Embryonic facial prominence (tissue), 1 donor: ENCODE data around the gene YKT6.

Source experiments
- DNase-seq: peaks from one replicate; pipeline ENCODE4 v3.0.0-alpha.2; 2016; ENCODE audit errors: extremely low spot score

YKT6 gene

DNA sequence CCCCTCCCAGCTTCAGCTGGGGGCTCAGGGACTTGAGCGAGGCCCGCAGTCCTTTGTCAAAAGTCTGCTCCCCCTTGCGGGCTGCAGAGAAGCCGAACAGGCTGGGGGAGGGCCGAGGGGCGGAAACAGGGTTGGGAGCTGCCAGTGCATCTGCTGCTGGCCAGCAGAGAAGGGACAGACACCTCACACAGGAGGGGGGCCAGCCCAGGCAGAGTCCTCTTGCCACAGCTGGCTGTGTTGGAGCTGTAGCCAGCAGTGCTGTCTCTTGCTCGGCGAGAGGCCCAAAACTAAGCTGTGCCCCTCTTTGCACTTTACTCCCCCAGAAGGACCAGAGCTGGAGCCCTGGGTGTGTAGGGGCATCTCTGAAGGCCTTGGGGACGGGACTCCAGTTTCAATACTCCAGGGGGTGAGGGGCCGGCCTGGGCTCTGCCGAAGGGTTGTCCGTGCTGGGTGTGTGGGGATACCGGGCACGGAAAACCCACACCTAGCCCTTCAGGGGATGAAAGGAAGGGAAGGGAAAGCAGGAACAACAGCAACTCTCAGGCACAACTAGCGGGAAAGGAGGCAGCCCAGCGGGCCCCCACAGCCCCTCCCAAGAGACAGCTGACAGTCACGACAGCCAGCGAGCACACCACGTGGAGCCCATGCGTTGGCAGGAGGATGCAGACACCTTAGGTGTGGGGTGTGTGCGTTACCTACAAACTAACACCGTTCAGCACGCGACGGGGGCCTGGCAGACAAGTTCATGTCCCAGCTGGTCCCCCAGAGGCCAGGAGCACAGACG lies 17.8 kb downstream of the YKT6 start:
- no peak for DNase-seq

DNA sequence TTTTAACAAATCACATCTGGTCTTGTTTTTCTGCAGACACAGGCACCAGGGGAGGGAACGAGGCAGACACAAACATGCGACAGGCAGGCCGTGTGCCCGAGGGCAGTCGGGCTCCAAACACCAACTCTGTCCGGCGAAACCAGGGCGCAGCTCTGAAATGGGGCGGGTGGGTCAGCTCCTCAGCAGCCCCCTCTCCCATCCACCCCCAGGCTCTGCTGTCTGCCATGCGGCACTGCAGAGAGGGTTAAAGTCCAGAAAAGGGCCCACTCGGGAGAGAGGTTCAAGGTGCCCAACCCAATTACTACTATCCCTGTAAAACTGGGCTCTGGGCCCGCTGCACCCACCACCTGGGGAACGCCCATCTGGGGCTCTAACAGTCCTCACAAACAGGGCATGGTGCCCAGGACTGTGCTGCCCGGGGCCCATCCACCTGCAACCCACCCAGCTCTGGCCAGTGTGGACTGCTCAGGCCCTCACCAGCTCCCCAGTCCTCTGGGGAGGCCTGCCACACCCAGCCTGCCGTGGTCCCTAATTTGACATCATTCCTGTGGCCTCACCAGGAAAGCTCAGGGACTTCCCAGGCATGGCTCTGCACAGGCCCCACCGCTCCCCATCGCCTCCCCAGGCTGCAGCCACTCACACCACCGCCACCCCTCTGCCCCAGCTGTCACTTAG lies 18.7 kb downstream of the YKT6 start:
- no peak for DNase-seq

- DNase-seq: no peak
Measured at GRCh38 chr7:44220046-44220357, 19.2 kb downstream of the YKT6 start.

DNA sequence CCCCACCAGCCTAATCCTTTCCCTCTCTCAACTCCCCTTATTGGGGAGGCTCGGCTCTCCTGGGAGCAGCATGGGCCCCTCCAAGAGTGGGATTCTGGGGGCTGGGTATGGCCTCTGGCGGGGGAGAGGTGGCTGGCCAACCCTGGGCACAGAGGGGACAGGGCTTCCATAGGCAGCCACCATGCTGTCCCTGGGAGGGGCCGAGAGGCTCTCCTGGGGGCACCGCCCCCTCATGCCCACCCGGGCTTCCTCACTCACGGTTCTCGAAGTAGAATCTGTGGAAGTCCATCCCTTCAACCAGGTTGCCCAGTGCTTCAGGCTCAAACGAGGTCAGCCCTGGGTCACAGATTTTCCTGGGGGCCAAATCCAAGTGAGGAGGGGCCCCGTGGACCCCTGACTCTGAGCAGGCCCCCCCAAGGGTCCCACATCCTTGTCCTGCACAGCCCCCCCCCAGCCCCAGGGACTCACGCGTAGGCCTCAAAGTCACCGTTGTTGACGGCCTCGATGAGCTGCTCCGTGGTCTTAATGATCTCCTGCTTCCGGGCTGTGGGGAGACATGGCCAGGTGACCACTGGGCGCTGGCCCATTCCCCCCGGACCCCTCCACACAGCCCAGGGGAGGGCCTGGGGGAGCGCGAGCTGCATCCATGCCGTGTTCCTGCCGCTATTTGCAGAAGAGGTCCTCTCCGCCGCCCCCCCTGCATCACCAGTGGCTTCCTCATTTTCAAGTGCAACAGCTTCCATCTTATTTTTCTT lies 19.8 kb downstream of the YKT6 start:
- DNase-seq: no peak

DNA sequence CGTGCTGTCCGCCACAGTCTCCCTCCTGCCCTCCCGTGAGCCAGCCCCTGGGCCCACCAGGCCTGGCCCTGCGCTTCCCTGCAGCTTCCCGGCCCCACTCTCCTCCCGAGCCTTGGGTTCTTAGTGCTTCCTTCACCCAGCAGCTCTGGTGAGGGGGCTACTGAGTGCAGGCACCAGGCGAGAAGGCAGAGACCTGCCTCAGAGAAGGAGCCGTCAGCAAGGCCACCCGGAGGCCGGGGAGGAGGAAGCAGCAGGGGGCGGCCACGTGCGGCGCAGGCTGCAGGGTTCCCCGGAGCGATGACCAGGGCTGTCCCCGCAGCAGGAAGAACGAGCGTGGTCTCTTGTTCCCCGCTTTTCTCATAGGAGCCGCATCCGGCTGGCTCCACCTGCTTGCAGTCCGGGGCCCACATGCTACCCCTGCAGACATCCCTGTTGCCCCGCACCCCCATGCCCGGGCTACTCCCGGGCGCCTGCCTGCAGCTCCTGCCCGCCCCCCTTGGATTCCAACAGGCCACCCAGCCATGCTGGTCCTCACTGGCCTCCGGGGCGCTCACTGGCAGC lies 20.5 kb downstream of the YKT6 start:
- DNase-seq: no peak

GRCh38 chr7:44222074-44222473 lies 21.3 kb downstream of the YKT6 start:
- DNase-seq: no peak

DNA sequence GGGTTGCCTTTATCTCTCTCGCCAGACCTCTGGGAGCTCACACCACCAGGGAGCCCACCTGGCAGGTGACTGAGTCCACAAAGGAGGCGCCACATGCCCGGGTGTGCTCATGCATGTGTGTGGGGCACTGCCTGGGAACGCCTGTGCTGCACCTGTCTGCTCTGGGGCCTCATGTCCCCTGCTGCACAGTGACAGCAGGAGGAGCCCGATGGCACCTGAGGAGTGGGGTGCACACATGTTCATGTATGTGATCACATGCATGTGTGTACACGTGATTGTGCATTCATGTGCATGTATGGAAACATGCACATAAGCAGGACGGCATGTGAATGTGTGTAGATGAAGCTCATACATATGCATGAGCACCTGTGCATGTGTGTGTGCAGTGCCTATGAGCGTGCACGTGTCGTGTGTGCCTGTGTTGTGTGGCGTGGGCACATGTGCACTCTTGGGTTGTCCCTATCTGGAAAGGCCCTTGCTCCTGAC lies 22.0 kb downstream of the YKT6 start:
- no peak for DNase-seq

DNA sequence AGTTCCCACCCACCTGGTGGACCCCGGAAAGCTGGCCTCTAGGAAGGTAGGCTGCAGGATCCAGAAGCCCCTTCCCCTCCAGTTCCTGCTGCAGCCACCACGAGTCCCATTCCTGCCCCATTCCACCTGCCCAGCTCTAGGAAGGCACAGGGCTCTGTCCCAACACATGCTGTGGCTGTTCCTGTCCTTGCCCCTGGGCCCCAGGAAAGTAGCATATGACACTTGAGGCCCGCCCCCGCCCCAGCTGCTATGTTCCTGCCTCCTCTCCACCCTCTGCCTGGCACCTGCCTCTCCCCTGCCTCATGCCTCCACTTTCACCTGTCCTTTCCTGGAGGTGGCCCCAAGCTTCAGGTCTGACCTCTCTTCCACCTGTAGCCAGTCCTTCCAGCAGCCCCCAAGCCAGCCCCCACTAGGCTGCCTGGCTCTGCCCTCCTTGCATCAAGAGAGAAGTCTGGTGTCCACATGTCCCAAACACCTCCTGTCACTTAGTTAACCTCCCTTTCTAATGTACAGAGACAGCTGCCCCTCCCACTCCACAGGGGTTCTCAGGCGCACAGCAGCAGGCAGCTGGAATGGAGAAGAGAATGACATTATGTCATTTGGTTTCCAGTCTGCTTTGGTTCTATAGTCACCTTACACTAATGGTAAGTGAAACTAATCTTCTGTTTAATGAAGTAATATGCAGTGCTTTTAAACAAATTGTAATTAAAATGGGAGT lies 22.7 kb downstream of the YKT6 start:
- no peak for DNase-seq

- no peak for DNase-seq
Measured at GRCh38 chr7:44224080-44224973, 23.5 kb downstream of the YKT6 start.

DNA sequence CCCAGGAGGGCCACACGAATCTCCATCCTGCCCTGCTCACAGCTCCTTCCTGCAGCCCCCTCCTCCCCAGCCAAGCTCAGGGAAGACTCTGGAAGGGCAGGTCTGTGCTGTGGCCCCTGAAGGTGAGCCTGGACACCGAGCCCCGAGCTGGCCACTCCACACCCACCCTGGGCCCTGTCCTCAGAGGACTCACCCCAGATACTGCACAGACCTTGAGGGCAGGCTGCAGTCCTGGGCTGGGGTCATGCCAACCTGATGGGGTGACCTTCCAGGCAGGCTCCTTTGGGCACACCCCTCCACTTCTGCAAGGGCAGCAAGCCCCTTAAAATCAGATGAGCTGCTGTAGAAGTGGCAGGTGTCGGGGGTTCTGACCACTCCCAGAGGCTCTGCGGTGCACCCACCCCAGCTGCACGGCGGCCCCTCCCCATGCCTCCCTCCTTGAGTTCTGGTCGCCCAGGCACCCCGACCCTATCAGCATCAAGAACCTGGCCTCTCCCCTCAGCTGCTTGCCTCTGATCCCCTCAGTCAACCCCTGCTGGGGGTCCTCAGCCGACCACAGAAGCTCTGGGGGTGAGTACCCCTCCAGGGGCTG lies 24.3 kb downstream of the YKT6 start:
- no peak for DNase-seq

GRCh38 chr7:44225566-44226395 lies 25.0 kb downstream of the YKT6 start:
- DNase-seq: no peak

DNA sequence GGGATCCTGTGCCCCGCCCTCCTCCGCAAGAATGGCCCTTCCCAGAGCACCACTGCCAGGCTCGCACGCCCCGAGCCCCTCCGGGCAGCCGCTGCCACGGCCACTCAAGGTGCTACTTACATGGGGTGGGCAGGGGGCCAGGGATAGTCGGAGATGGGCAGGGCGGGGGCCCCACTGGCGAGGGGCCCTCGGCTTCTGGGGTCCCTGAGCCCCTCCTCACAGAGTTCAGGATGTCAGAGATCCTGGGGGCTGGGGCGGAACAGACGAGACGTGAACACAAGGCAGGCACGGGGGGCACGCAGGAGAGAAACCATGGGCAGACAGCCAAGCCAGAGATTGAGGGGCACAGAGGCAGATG lies 25.6 kb downstream of the YKT6 start:
- DNase-seq: no peak

DNA sequence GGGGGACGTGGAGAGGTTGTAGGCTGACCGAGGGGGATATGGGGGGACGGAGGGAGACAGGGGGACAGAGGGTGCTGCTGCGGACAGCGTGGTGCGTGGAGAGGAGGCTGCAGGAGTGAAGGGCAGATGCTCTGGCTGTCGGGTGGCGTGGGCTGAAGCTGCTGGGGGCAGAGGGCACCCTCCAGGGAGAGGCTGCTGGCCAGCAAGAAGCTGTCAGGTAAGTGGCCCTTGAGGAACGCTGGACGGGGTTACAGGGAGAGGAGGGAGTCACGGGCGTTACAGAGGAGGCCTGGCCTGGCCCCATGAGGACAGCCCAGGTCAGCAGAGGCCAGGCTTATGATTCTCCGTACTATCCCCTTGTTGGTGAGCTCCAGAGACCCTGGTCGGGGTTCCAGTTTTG lies 27.1 kb downstream of the YKT6 start:
- no peak for DNase-seq

- no peak for DNase-seq
Measured at GRCh38 chr7:44228571-44229350, 28.0 kb downstream of the YKT6 start.

DNA sequence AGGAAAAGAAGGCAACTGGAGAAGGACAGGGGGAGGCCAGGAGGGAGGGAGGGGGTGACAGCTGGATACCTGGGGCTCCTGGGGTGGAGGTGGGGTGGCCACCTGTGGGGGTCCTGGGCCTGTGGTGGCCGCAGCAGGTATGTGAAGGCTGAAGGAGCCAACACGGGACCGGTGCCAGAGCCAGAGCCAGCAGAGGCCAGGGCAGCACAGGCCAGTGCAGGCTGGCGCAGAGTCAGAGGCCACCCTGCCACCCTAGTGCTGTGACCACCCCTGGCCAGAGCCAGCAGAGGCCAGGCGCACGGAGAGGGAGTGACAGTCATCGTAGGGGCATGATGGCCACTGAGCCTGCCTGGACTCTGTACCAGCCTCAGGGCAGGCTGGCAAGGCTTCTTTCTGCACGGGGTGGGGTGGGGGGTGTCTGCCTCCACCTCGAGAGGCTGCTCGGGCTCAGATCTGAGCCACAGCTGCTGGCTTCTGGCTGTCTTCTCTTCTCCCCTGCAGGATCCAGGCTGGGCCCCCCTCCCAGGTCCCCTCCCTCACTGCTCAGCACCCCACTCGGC lies 28.8 kb downstream of the YKT6 start:
- DNase-seq: no peak

- no peak for DNase-seq
Measured at GRCh38 chr7:44230286-44230685, 29.5 kb downstream of the YKT6 start.

- DNase-seq: no peak
Measured at GRCh38 chr7:44231088-44231487, 30.3 kb downstream of the YKT6 start.

GRCh38 chr7:44232396-44232795 lies 31.6 kb downstream of the YKT6 start:
- DNase-seq: no peak
